ENCODE measurements around the gene NUMA1. TPM values are rescaled to one million over a fixed set of nuclear protein-coding genes. Genes with fewer than 3 reads are reported as not detected.

NUMA1 gene
- total and polyA plus RNA-seq, 9 of the 15 experiments (the other 6 are each of a cell fraction or from before 2014, with no cell fraction given): 4.1 to 104 (median 51.2) TPM

DNA sequence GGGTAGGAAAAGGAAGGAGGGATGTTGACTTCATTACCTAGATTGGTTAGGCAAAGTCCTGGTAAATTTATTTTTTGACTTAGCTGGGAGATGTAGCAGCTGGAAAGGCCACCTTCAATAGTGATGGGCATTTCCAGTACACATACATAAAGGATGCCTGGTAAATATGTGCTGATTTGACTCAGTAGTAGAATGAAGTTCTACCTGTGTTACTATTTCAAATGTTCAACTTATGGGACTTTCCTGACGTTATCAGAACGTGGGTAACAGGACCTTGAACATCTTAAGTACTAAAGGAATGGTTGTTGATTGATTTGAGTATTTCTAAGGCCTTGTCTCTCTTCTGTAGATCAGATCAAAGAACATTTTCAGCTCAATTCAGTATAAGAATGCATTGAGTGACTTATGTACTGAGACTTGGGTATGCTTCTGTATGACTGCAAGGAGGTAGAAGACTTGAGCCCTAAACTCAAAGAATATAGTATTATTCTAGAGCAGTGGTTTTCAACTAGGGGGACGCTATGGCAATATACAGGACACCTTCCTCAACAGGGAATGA is 124.4 kb downstream of the NUMA1 start:
- DNase-seq (ENCODE audit: extremely low read depth in 1 of 4, low spot score in 3 of 4) (no peak), FAIRE-seq (no peak), ATAC-seq (no peak)
- Histone ChIP-seq H3K27me3 (ENCODE audit: control insufficient read depth in 2 of 2, insufficient read depth in 2 of 2, low read length in 2 of 2) (no peaks in the 10 kb centered on the region), H3K9me3 (replicated peaks; ENCODE audit: control insufficient read depth, insufficient read depth, low read depth, low read length) (no peaks in the 10 kb centered on the region), H3K9me1 (ENCODE audit: control insufficient read depth, insufficient read depth, low read length) (no peaks in the 10 kb centered on the region), H3K4me2 (ENCODE audit: insufficient read depth, low read length) (no peak overlapping the region), H2AFZ (ENCODE audit: low read depth, low read length) (no peak overlapping the region), H3K4me3 (no peak overlapping the region), H3K9ac (ENCODE audit: insufficient read depth in 1 of 2, low read depth in 2 of 2, low read length in 2 of 2) (no peak overlapping the region), H3K27ac (ENCODE audit: extremely low read depth, low read depth, low read length) (no peak overlapping the region), H3K4me1 (replicated peaks in 1 of 2; ENCODE audit: control insufficient read depth in 2 of 2, insufficient read depth in 2 of 2, low read length in 2 of 2) (no peaks in the 10 kb centered on the region), H3K79me2 (ENCODE audit: control insufficient read depth, insufficient read depth, low read length) (peaks cover 60% of the 10 kb centered on the region), H3K36me3 (ENCODE audit: control insufficient read depth, insufficient read depth, low read length) (peaks cover 17% of the 10 kb centered on the region; the same call in 2 of the 3 replicates), H4K20me1 (replicated peaks; ENCODE audit: control insufficient read depth, insufficient read depth, low read length) (peaks cover 20% of the 10 kb centered on the region; the same call in 1 of the 2 replicates)
- BruUV-seq (replicated peaks): no TSS peak
- in situ Hi-C loops (cut with MboI): no loop called here
- POLR2A ChIA-PET: interaction anchor here (1.2 to 1.7 kb wide), 2 partner anchors 9 to 22 kb away, joined by 4 read pairs; no protein-coding TSS in a partner anchor
- 39% methylated on average over 3 of the region's 3 CpGs for WGBS (ENCODE audit: insufficient coverage, low coverage, missing lambda C conversion rate)
- TF ChIP-seq JUNB (CRISPR knock-in tag; conservative IDR thresholded peaks at IDR 0.05) (no peak), SUPT5H (IDR thresholded peaks at IDR 0.05) (no peak), NFATC3 (IDR thresholded peaks at IDR 0.05) (no peak), CHD4 (IDR thresholded peaks at IDR 0.05; ENCODE audit: insufficient read depth, insufficient replicate concordance, low read depth, low read length, poor library complexity, severe bottlenecking) (no peak), CBFA2T3 (IDR thresholded peaks at IDR 0.05) (no peak), PTRF (tag; IDR thresholded peaks at IDR 0.05) (no peak)
- TF ChIP-seq, protein P1, sequence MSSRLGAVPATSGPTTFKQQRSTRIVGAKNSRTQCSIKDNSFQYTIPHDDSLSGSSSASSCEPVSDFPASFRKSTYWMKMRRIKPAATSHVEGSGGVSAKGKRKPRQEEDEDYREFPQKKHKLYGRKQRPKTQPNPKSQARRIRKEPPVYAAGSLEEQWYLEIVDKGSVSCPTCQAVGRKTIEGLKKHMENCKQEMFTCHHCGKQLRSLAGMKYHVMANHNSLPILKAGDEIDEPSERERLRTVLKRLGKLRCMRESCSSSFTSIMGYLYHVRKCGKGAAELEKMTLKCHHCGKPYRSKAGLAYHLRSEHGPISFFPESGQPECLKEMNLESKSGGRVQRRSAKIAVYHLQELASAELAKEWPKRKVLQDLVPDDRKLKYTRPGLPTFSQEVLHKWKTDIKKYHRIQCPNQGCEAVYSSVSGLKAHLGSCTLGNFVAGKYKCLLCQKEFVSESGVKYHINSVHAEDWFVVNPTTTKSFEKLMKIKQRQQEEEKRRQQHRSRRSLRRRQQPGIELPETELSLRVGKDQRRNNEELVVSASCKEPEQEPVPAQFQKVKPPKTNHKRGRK (tag; IDR thresholded peaks at IDR 0.05): no peak
- TF ChIP-seq, protein P2, sequence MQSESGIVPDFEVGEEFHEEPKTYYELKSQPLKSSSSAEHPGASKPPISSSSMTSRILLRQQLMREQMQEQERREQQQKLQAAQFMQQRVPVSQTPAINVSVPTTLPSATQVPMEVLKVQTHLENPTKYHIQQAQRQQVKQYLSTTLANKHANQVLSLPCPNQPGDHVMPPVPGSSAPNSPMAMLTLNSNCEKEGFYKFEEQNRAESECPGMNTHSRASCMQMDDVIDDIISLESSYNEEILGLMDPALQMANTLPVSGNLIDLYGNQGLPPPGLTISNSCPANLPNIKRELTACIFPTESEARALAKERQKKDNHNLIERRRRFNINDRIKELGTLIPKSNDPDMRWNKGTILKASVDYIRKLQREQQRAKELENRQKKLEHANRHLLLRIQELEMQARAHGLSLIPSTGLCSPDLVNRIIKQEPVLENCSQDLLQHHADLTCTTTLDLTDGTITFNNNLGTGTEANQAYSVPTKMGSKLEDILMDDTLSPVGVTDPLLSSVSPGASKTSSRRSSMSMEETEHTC (IDR thresholded peaks at IDR 0.05): no peak
- TF ChIP-seq, protein P3, sequence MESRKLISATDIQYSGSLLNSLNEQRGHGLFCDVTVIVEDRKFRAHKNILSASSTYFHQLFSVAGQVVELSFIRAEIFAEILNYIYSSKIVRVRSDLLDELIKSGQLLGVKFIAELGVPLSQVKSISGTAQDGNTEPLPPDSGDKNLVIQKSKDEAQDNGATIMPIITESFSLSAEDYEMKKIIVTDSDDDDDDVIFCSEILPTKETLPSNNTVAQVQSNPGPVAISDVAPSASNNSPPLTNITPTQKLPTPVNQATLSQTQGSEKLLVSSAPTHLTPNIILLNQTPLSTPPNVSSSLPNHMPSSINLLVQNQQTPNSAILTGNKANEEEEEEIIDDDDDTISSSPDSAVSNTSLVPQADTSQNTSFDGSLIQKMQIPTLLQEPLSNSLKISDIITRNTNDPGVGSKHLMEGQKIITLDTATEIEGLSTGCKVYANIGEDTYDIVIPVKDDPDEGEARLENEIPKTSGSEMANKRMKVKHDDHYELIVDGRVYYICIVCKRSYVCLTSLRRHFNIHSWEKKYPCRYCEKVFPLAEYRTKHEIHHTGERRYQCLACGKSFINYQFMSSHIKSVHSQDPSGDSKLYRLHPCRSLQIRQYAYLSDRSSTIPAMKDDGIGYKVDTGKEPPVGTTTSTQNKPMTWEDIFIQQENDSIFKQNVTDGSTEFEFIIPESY (CRISPR knock-in tag; IDR thresholded peaks at IDR 0.05): no peak
- CTCF ChIA-PET (ENCODE audit: low intra/inter-chr PET ratio): no interaction called here
- intact Hi-C loops (cut with micrococcal nuclease): no loop called here

Data from K562 (cell line).